Fibroblast of lung (primary cell): Measurements from ENCODE around the gene OPRD1. TPM values are rescaled to one million over a fixed set of nuclear protein-coding genes. Genes with fewer than 3 reads are reported as not detected.
A peak's percentile ranks its signal among the peaks of the same experiment; 100 is the strongest.
"Not testable (repeated sequence)": the region's sequence is repeated elsewhere in the genome, so short reads cannot be mapped to it uniquely, and the experiment has no call there.

ENCODE experiments used
- DNase-seq, 2 donors: peaks; one replicate each; pipeline versions ENCODE4 v3.0.0 to v3.0.0-alpha.2; 2010; ENCODE audit warnings: low read depth in 2 of 2
- H2AFZ ChIP-seq: 2 replicates; pipeline ENCODE4 v1.5.1; 2012; ENCODE audit warnings: low read length, control low read depth, inconsistent platforms
- H3K27ac ChIP-seq: 2 replicates; pipeline ENCODE4 v1.5.1; 2011; ENCODE audit warnings: low read length, control low read depth; ENCODE audit not compliant: insufficient read depth
- H3K27me3 ChIP-seq: 2 replicates; pipeline ENCODE4 v1.5.1; 2011; ENCODE audit warnings: mild to moderate bottlenecking, low read length; ENCODE audit not compliant: control insufficient read depth, insufficient read depth
- H3K36me3 ChIP-seq: 2 replicates; pipeline ENCODE4 v1.5.1; 2011; ENCODE audit warnings: low read length; ENCODE audit not compliant: control insufficient read depth, insufficient read depth
- H3K4me1 ChIP-seq: 2 replicates; pipeline ENCODE4 v1.5.1; 2011; ENCODE audit warnings: low read length; ENCODE audit not compliant: control insufficient read depth, insufficient read depth; ENCODE audit errors: extremely low read depth
- H3K4me2 ChIP-seq: 2 replicates; pipeline ENCODE4 v1.5.1; 2011; ENCODE audit warnings: low read length, control low read depth; ENCODE audit not compliant: insufficient read depth; ENCODE audit errors: extremely low read depth
- H3K4me3 ChIP-seq, 4 experiments: fragments of 200-600 bp in 1 of 4; sonication (generic) in 1 of 4; replicated peaks in 1 of 4; 2 replicates each; pipeline ENCODE4 v1.5.1; 2011 to 2016; ENCODE audit warnings: low read length in 4 of 4, low read depth in 3 of 4, mild to moderate bottlenecking in 3 of 4, control low read depth in 2 of 4, inconsistent platforms in 1 of 4, mixed read lengths in 1 of 4; ENCODE audit not compliant: insufficient read depth in 1 of 4; ENCODE audit errors: control extremely low read depth in 1 of 4
- H3K79me2 ChIP-seq: 2 replicates; pipeline ENCODE4 v1.5.1; 2012; ENCODE audit warnings: mild to moderate bottlenecking, low read length, inconsistent platforms; ENCODE audit not compliant: control insufficient read depth, insufficient read depth
- H3K9ac ChIP-seq: 2 replicates; pipeline ENCODE4 v1.5.1; 2011; ENCODE audit warnings: mild to moderate bottlenecking, low read length, control low read depth; ENCODE audit not compliant: insufficient read depth
- H3K9me3 ChIP-seq: 2 replicates; pipeline ENCODE4 v1.5.1; 2012; ENCODE audit warnings: low read depth, low read length; ENCODE audit not compliant: control insufficient read depth, insufficient read depth
- H4K20me1 ChIP-seq: 2 replicates; pipeline ENCODE4 v1.5.1; 2011; ENCODE audit warnings: low read length; ENCODE audit not compliant: control insufficient read depth, insufficient read depth; ENCODE audit errors: extremely low read depth
- CTCF ChIP-seq, 2 donors: IDR thresholded peaks in 1 of 2; conservative IDR thresholded peaks in 1 of 2; 1 replicate in 1 of 2; 2 replicates in 1 of 2; pipeline ENCODE4 v1.5.1; 2011 to 2012; ENCODE audit warnings: low read length in 2 of 2, control low read depth in 1 of 2, inconsistent platforms in 1 of 2, low read depth in 1 of 2, mild to moderate bottlenecking in 1 of 2
- EZH2 ChIP-seq: IDR thresholded peaks from 2 replicates; pipeline ENCODE4 v1.5.1; 2012; ENCODE audit warnings: low read length, control low read depth, mild to moderate bottlenecking; ENCODE audit errors: missing control alignments
- polyA plus RNA-seq, 2 donors: library from polyadenylated mRNA; depleted of rRNA in 1 of 2; stranded (reverse) in 1 of 2; unstranded in 1 of 2; fragments of >200 nt; gene quantifications; 2 replicates each; pipeline ENCODE4 v1.2.1, GENCODE V29; 2011 to 2012; ENCODE audit warnings: missing spikeins in 1 of 2
- total RNA-seq: library from RNA; depleted of rRNA; stranded (reverse); fragments of >200 nt; gene quantifications from 2 replicates; pipeline ENCODE4 v1.2.1, GENCODE V29; 2014

OPRD1 gene
- total and polyA plus RNA-seq, 2 donors (not counting 1 experiment from before 2014, with no cell fraction given) = under 0.01 to 0.01 TPM

- Histone ChIP-seq H3K27me3 (peaks cover 7% of the 10 kb centered on the region), H3K4me3 (no peak overlapping the region), H3K4me1 (no peaks in the 10 kb centered on the region), H3K36me3 (no peaks in the 10 kb centered on the region), H3K9me3 (no peaks in the 10 kb centered on the region), H3K27ac (no peak overlapping the region), H3K9ac (no peak overlapping the region), H4K20me1 (no peaks in the 10 kb centered on the region), H2AFZ (no peak overlapping the region), H3K4me2 (no peak overlapping the region), H3K79me2 (no peaks in the 10 kb centered on the region)
- no peak for DNase-seq
- TF ChIP-seq EZH2 (no peak), CTCF (conservative IDR thresholded peaks at IDR 0.05 in 1 of 2, IDR thresholded peaks at IDR 0.05 in 1 of 2; ENCODE audit: low read depth in 1 of 2, low read length in 2 of 2) (no peak)
These were observed 19.3 kb upstream of the OPRD1 start for GRCh38 chr1:28792644-28793121.

GRCh38 chr1:28794582-28794981, 17.4 kb upstream of the OPRD1 start:
- not testable (repeated sequence) for H3K27me3 ChIP-seq, H3K4me2 ChIP-seq, H3K36me3 ChIP-seq, H3K27ac ChIP-seq, H3K79me2 ChIP-seq, DNase-seq, H2AFZ ChIP-seq, H3K4me3 ChIP-seq, H4K20me1 ChIP-seq, H3K9me3 ChIP-seq, H3K4me1 ChIP-seq, H3K9ac ChIP-seq

GRCh38 chr1:28796352-28797211, 15.4 kb upstream of the OPRD1 start:
- TF ChIP-seq CTCF (conservative IDR thresholded peaks at IDR 0.05 in 1 of 2, IDR thresholded peaks at IDR 0.05 in 1 of 2; ENCODE audit: low read depth in 1 of 2, low read length in 2 of 2) (no peak), EZH2 (no peak)

More at GRCh38 chr1:28796352-28797211, 15.4 kb upstream of the OPRD1 start:
- Histone ChIP-seq H3K27me3 (peaks cover 6% of the 10 kb centered on the region), H3K36me3 (no peaks in the 10 kb centered on the region), H3K4me1 (no peaks in the 10 kb centered on the region), H3K9me3 (no peaks in the 10 kb centered on the region), H3K9ac (no peak overlapping the region), H2AFZ (peak overlapping the region; percentile 10), H3K4me2 (no peak overlapping the region), H4K20me1 (no peaks in the 10 kb centered on the region), H3K4me3 (no peak overlapping the region), H3K79me2 (no peaks in the 10 kb centered on the region), H3K27ac (no peak overlapping the region)
- no peak for DNase-seq
